Lower leg skin (tissue), 4 donors: ENCODE measurements around the gene APBA1. TPM values are rescaled to one million over a fixed set of nuclear protein-coding genes. Genes with fewer than 3 reads are reported as not detected.
"Not testable (repeated sequence)": the region's sequence is repeated elsewhere in the genome, so short reads cannot be mapped to it uniquely, and the experiment has no call there.

ENCODE experiments used
- DNase-seq, 2 donors: peaks; one replicate each; pipeline ENCODE4 v3.0.0-alpha.2; 2019; ENCODE audit warnings: low spot score in 2 of 2
- H3K4me3 ChIP-seq: fragments of 200-600 bp; sonication (generic); 2 replicates; pipeline ENCODE4 v1.5.1; 2017; ENCODE audit warnings: mild to moderate bottlenecking, low read depth; ENCODE audit not compliant: poor library complexity, severe bottlenecking
- POLR2A ChIP-seq, 2 donors: fragments of 450-650 bp; IDR thresholded peaks; one replicate each; pipeline ENCODE4 v1.6.1; 2016 to 2017; ENCODE audit warnings: antibody characterized with exemption in 2 of 2, mild to moderate bottlenecking in 1 of 2, moderate library complexity in 1 of 2
- WGBS, 2 donors: methylation state at CpG; one replicate each; pipeline ENCODE4 v1.1.5; 2018; 5-methylcytosine and 5-hydroxymethylcytosine counted together
- intact Hi-C: fragments of 100-400 bp; cut with DNase I; formaldehyde crosslinking; loops from one replicate; pipeline ENCODE4 v1.15.0; 2023; ENCODE audit warnings: low total_unique reads
- total RNA-seq, 4 donors: library from RNA; depleted of rRNA; stranded (reverse); fragments of >200 nt; gene quantifications; one replicate each; pipeline ENCODE4 v1.1.0, GENCODE V29; 2016
- TF ChIP-seq, protein P1 (sequence below), 3 donors: fragments of 450-650 bp; IDR thresholded peaks; one replicate each; pipeline ENCODE4 v1.5.1; 2016; ENCODE audit warnings: antibody characterized with exemption in 3 of 3, mild to moderate bottlenecking in 3 of 3, moderate library complexity in 2 of 3

The APBA1 gene
- total RNA-seq, 4 donors from 2014 or later: 4.9 to 12.7 (median 8.7) TPM

DNA sequence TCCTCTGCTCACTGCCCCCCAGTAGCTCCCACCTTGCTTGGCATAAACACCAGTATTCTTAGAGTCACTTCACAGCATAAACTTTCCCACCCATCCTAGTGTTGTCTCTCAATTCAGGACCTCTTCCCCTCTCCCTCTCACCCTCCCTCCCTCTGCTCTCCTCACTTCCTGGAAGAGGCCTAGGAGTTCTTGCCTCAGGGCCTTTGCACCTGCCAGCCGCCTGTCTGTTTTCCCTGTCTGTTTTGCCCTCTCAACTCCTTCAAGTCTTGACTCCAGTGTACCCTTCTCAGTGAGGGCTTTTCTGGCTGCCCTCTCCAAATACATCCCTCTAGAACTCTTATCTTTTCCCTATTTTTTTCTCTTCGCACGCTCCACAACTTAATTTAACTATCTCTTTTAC is 260.9 kb downstream of the APBA1 start:
- intact Hi-C loops: no loop called here
- DNase-seq: no peak
- WGBS, 2 donors: 95 to 100% methylated on average over 3 of the region's 3 CpGs

DNA sequence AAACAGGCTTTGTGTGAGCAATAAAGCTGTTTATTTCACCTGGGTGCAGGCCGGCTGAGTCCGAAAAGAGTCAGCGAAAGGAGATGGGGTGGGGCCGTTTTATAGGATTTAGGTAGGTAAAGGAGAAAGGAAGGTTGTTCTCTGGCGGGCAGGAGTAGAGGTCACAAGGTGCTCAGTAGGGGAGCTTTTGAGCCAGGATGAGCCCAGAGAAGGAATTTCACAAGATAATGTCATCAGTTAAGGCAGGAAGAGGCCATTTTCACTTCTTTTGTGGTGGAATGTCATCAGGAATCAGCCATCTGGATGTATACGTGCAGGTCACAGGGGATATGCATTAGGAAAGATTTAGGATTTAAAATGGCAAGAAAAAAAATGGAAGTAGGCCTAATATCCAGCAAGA is 262.2 kb downstream of the APBA1 start:
- H3K4me3 ChIP-seq, intact Hi-C loops, DNase-seq: not testable (repeated sequence)
- 85 to 92% methylated on average over 6 of the region's 6 CpGs for WGBS, 2 donors

More for the DNA sequence above, 260.9 kb downstream of the APBA1 start:
- no peak overlapping the region for H3K4me3 ChIP-seq
- TF ChIP-seq, protein P1, sequence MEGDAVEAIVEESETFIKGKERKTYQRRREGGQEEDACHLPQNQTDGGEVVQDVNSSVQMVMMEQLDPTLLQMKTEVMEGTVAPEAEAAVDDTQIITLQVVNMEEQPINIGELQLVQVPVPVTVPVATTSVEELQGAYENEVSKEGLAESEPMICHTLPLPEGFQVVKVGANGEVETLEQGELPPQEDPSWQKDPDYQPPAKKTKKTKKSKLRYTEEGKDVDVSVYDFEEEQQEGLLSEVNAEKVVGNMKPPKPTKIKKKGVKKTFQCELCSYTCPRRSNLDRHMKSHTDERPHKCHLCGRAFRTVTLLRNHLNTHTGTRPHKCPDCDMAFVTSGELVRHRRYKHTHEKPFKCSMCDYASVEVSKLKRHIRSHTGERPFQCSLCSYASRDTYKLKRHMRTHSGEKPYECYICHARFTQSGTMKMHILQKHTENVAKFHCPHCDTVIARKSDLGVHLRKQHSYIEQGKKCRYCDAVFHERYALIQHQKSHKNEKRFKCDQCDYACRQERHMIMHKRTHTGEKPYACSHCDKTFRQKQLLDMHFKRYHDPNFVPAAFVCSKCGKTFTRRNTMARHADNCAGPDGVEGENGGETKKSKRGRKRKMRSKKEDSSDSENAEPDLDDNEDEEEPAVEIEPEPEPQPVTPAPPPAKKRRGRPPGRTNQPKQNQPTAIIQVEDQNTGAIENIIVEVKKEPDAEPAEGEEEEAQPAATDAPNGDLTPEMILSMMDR (IDR thresholded peaks at IDR 0.05): no peak
- no peak for TF ChIP-seq POLR2A (IDR thresholded peaks at IDR 0.05)

DNA sequence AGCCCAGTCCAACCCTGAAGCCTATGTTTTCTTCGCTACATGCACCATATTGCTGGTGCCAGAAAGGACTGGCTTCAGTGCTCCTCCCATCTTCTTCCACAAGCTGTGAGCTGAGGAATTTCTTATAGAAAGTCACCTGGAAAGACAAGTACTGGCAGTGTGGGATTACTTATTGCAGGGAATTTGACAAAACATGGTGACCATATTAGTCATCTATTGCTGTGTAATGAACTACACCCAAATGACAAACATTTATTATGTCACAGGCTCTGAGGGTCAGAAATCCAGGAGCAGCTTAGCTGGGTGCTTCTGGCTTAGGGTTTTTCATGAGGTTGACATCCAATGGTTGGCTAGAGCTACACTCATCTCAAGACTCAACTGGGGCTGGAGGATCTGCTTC is 271.7 kb downstream of the APBA1 start:
- intact Hi-C loops: no loop called here
- TF ChIP-seq POLR2A (IDR thresholded peaks at IDR 0.05): no peak
- TF ChIP-seq, protein P1 (IDR thresholded peaks at IDR 0.05): no peak
- 86 to 92% methylated on average over 1 of the region's 1 CpG for WGBS, 2 donors
- no peak overlapping the region for H3K4me3 ChIP-seq
- DNase-seq: no peak

DNA sequence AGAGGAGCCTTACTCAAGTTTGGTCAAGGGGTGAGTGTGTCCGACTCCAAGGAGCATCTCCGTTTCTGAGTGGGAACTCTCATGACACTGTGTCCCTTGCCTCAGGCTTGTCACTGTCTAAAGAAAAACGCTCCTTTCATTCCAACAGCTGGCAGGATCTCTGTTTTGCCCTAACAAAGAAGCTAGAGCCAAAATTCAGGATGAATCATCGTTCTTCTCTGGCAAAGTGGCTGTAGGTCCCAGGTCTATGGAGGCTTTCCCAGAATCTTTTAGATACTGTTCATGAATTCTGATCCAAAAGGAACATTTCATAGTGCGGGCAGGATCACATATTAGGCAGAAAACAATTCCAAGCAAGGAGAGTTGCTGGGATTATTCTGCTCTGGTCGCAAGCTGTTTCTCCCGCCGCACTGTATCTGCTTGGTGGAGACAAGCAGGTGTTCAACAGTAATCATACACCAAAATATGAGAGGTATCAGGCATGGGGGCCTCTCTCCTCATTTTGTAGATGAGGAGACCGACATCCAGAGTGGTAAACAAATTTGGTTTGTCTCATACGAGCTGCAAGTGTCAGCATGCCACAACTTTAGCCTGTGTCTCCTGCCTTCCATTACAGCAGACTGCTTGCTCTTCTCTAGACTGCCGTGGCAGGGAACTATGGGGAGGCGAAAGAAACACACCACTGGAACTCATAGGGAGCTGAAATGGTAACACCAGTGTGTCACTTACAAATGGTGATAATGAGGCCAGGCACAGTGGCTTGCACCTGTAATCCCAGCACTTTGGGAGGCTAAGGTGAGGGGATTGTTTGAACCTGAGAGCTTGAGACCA is 274.6 kb downstream of the APBA1 start:
- no peak overlapping the region for H3K4me3 ChIP-seq
- DNase-seq: no peak
- no peak for TF ChIP-seq POLR2A (IDR thresholded peaks at IDR 0.05)
- TF ChIP-seq, protein P1 (IDR thresholded peaks at IDR 0.05): no peak
- intact Hi-C loops: no loop called here
- WGBS, 2 donors: 23 to 35% methylated on average over 12 of the region's 12 CpGs

DNA sequence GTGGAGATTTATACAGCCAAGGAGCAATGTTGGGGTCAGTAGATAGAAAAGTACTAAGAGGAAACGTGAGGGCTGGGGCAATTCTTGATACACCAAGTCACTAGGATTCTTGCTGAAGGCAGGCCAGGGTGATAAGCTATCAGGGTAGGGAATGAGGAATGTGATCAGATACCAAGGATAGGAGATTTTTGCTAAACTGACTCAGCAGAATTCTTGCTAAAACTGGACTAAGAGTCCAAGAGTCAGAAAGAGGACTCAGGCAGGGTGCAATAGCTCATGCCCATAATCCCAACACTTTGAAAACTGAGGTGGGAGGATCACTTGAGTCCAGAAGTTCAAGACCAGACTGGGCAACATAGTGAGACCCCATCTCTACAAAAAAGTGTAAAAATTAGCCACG is 275.4 kb downstream of the APBA1 start:
- intact Hi-C loops: no loop called here
- TF ChIP-seq, protein P1 (IDR thresholded peaks at IDR 0.05): no peak
- TF ChIP-seq POLR2A (IDR thresholded peaks at IDR 0.05): no peak
- no peak overlapping the region for H3K4me3 ChIP-seq
- no peak for DNase-seq
- 83 to 85% methylated on average over 2 of the region's 2 CpGs for WGBS, 2 donors

DNA sequence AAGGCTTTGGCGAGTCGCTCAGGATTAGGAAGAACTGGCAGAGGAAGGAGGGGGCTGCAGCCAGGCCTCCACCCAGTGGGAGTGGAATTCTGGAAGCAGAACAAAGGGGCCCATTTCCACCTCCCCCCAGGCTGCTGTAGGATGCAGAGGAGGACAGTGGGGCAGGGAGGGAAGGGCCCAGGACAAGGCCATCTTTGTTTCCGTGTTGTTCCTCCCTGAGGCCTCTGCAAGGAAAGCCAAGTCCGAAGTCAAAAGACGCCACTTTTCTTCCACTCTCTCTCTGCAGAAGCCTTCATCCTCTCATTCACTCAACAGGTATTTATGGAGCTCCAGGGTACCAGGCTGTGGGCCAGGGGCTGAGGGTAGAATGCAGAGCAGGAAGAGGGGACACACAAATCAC is 276.5 kb downstream of the APBA1 start:
- no peak for DNase-seq
- 72 to 88% methylated on average over 5 of the region's 5 CpGs for WGBS, 2 donors
- TF ChIP-seq POLR2A (IDR thresholded peaks at IDR 0.05): no peak
- TF ChIP-seq, protein P1 (IDR thresholded peaks at IDR 0.05): no peak
- intact Hi-C loops: no loop called here
- H3K4me3 ChIP-seq: no peak overlapping the region
